Right ventricle myocardium superior (tissue), 1 donor: Measurements from ENCODE around the gene DDC. TPM values are rescaled to one million over a fixed set of nuclear protein-coding genes. Genes with fewer than 3 reads are reported as not detected.
"Not testable (repeated sequence)": the region's sequence is repeated elsewhere in the genome, so short reads cannot be mapped to it uniquely, and the experiment has no call there.

ENCODE experiments used
- ATAC-seq: fragments of 200-7000 bp; cut with Tn5 transposase; one replicate; pipeline ENCODE4 v1.9.1; 2020; ENCODE audit warnings: mild to moderate bottlenecking; ENCODE audit not compliant: poor library complexity
- DNase-seq: peaks from one replicate; pipeline ENCODE4 v3.0.0-alpha.2; 2020
- intact Hi-C: fragments of 100-400 bp; cut with DNase I; formaldehyde crosslinking; loops from one replicate; pipeline ENCODE4 v1.11.2; 2022
- total RNA-seq: library from RNA; stranded (reverse); fragmentation: NEBNext Ultra II Directional; extraction: Animal tissue kit (Norgen Biotek cat#: 25700); gene quantifications from one replicate; pipeline ENCODE4 v1.2.1, GENCODE V29; 2021
- donor health status: DM: no; HTN: yes; CAD: no; lungs with severe emphysema.

Gene DDC
- total RNA-seq, 1 donor from 2014 or later, result not detected

DNA sequence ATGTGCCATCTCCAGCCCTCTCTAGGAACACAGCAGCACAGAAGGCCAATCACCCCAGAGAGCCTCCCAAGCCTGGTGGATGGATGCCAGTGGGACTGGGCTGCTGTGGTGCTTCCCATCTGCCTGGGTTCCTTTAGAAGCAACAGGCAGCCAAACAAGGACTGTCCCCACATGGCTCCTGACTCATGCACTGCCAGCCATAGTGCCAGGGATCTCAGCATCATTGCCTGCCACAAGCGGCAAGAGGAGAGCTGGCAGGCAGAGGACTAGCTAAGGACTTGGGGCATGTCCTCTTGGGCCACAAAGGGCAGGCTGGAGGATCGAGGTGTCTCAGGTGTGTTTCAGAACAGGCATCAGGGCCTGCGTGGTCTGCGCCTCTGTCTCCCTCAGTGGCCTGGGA, 91.7 kb downstream of the DDC start:
- DNase-seq, result no peak
- ATAC-seq, result no peak
- intact Hi-C loops, result loop anchor here (10.0 kb wide), 1 partner anchor 591 kb away; no protein-coding TSS in a partner anchor

DNA sequence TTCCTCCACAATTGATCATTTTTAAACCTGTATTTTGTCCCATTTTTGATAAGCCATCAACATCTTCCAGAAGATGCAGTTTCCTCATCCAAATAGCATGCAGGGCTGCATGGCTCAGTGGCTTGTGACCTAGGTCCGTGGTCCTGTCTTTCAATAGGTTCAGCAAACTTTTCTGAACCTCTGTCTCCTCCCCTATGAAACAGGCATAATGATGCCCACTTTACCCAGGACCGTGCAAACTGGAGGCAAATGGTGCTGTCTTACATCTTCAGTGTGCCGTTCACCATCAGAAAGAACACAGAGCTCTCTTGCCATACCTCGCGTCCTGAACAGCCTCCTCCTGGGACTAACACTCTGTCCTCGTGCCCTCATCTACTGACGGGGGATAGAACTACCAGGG, 92.8 kb downstream of the DDC start:
- DNase-seq (no peak), ATAC-seq (no peak)
- intact Hi-C loops, result loop anchor here (10.0 kb wide), 1 partner anchor 592 kb away; no protein-coding TSS in a partner anchor

DNA sequence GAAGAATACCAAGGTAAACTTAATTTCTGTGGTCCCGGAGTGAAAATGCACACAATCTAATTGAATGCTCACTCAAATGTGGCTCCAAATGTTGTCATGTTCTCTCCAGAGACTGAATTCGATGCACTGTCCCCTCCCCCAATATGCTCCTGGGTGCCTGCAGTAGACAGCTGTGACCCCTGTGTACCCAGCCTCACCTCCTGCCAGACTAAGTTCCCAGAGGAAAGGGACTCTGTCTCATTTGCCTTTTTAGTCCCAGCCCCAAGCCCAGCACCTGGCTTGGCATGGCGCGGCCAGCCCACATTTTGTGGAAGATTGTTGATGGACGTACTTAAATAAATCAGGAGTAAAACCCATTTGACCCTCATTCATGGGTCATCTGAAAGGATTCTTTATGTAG, 93.2 kb downstream of the DDC start:
- ATAC-seq (no peak), DNase-seq (no peak)
- intact Hi-C loops, result loop anchor here (10.0 kb wide), 1 partner anchor 593 kb away; no protein-coding TSS in a partner anchor

DNA sequence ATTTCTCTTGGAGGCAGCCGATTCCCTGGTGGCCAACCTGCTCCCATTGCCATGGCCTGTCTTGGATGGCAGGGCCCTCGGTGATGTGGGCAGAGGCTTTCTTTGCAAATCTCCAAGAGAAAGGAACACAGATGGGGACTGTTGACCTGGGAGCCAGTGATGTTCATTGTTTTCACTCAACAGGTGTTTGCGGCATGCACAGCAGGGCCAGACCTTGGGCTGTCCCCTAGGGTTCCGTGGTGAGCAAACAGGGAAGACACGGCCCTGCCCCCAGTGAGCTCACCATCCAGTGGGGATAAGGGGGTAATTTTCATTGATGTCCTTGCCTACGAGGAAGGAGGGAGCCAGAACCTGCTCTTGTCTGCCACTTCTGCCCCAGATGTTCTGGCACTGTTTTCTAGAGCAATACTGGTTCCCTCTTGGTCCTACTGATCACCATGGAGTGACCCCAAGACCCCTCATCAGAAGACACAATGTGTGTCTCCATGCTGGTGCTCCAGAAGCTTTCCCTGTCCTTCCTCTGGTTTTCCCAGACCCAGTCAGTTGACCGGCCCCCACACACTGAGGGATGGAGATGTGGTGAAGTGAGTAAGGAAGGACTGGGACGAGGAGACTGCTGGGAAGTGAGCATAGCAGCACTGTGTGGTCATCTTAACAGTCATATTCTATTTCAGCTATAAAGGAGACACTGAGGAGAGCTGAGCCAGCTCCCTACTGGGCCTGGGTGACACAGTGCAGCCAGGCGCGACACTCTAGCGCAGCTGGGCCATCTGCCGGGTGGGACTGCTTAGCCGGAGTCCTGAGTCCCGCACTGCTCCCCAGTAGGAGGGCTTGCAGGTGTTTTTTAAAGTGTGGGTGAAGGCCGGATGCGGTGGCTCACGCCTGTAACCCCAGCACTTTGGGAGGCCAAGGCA, 94.7 kb downstream of the DDC start:
- no peak for DNase-seq
- ATAC-seq, result no peak
- intact Hi-C loops, result loop anchor here (10.0 kb wide), 1 partner anchor 594 kb away; no protein-coding TSS in a partner anchor

DNA sequence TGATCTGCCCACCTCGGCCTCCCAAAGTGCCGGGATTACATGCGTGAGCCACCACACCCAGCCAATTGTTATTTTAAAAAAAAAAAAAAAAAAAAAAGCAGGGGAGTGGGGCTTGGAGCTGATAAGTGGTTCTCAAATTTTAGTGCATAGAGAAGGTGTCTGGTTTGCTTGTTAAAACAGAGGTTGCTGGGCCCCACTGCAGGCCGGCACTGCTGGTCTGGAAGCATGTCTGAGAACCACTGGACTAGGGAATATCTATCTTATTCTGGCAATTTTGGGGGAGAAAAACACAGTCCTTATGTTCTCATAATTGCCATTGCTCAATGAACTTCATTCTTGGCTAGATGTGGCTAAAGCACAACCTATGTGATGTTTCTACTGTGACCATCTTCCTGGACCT, 96.0 kb downstream of the DDC start:
- no peak for ATAC-seq
- intact Hi-C loops, result loop anchor here (5.0 to 10.0 kb wide), 3 partner anchors 126 to 693 kb away; no protein-coding TSS in a partner anchor
- DNase-seq, result no peak

DNA sequence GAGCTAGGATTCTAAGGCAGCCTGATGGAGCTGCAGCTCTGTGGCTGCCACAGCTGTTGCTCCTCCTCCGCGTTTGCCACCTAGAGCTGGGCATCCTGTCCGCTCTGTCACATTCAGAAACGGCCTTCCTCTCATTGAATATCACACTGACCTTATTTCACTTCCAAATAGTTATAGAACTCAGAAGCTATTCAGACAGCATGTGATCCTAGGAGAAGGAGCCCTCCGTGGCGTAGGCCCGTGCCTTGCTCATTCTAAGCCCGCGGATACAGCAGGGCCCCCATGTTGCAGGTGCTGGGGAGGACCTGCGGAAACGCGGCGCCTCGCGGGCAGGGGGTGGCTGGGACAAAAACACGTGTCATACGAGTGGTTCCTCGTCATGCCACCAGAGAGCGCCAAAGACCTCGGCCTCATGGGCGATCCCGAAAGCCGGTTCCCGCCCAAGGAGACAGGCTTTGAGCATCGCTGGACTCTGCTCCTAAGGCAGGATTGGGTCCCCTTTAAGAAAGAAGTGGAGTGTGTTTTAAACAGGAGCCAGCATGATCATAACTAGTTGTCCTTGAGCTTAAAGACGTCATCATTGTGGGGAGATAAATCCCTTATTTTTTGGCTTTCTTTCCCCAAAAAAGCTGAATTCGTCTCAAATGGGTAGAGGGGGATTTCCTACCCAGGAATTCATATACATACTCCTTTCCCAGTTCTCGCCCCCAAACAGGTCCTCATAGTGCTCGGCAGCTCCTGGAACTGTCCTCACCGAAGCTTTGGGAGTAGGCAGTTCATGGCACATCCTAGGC, 97.2 kb downstream of the DDC start:
- intact Hi-C loops, result loop anchor here (5.0 to 10.0 kb wide), 3 partner anchors 127 to 694 kb away; no protein-coding TSS in a partner anchor
- DNase-seq (peak; percentile 88), ATAC-seq (peak; percentile 97)

DNA sequence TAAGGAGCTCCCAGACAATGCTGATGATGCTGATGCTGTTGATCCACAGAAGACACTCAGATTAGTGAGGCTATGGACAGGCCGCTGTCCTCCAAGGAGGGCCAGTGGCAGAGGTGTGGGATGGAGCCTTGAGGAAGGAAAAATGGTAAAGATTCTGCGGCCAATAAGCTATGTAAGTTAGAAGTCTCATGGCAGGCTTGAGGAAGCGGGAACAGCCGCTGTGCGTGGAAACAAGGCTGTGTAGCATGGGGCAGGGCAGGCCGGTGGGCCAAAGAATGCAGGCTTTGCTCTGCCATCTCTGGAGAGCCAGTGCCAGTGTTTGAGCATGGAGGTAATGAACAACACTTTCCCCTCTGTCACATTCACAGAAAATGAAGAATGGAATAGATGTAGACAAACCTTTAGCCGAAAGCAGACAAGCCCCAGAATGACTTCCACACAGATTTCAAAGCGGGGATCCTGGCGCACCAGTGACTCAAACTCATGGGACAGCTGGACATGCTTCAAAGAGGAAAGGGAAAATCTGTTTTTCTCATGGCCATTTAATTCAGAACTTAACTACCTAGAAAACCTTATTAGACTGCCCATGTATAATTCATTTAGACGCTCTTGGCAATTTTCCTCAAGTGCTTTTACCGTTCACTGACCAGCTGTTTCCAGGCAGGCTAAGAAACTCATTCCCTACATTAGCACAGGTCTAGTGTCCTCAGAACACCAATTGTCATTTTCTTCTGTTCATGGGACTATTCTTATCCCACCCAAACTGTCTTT, 98.2 kb downstream of the DDC start:
- ATAC-seq (no peak), DNase-seq (no peak)
- intact Hi-C loops, result loop anchor here (5.0 to 10.0 kb wide), 3 partner anchors 128 to 695 kb away; no protein-coding TSS in a partner anchor

DNA sequence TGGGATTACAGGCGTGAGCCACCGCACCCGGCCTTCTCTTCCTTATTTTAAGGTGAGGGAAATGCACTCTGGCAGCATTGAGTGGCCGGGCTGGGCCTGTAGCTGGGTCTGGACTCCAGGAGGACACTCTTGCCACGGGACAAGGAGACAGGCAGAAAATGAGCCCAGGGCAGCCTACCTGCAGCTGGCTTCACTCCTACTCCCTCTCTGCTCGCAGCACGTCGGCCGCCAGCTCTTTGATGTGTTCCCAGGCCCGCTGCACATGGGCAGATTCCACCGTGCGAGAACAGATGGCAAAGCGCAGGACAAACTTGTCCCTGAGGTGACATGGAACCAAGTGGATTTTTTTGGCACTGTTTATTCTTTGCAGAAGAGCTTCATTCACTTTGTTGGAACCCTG, 102.2 kb downstream of the DDC start:
- no peak for ATAC-seq
- no peak for DNase-seq
- intact Hi-C loops, result loop anchor here (10.0 kb wide), 1 partner anchor 132 kb away; no protein-coding TSS in a partner anchor

DNA sequence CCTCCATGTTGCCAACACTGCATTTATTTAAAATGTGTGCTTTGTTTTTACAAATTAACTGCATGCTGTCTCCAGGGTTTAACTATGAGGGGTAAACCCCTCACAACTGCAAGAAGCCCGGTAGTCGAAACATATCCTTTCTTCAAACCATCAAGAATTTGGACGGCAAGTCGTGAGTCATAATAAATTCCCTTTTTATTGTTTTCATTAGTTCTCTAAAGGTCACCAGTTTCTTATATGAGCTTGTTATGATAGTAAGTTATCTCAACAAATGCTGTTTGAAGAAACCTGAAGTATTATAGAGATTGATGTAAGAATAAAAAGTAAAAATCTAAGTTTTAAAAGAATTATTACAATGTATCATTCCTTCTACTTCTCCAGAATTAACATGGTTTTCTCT, 102.8 kb downstream of the DDC start:
- intact Hi-C loops, result loop anchor here (10.0 kb wide), 1 partner anchor 132 kb away; no protein-coding TSS in a partner anchor
- ATAC-seq (no peak), DNase-seq (no peak)

DNA sequence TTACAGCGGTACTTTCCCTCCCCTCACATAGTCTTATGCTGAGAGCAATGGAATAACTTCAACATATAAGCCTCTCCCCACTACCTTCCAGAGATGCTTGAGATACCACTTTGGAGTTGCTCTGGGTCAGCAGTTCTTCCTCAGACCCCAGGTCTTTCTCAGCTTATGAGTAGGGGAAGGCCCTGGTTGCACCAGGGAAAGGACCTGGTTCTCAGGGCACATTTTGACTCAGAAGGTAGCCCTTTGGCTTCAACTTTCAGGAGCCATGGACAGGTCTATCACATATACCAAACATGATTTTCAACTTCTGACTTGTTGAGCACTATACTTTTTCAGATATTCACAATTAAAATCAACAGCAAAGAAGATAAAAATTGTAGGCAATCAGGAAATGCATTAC, 103.5 kb downstream of the DDC start:
- no peak for DNase-seq
- intact Hi-C loops, result loop anchor here (10.0 kb wide), 1 partner anchor 133 kb away; no protein-coding TSS in a partner anchor
- no peak for ATAC-seq

DNA sequence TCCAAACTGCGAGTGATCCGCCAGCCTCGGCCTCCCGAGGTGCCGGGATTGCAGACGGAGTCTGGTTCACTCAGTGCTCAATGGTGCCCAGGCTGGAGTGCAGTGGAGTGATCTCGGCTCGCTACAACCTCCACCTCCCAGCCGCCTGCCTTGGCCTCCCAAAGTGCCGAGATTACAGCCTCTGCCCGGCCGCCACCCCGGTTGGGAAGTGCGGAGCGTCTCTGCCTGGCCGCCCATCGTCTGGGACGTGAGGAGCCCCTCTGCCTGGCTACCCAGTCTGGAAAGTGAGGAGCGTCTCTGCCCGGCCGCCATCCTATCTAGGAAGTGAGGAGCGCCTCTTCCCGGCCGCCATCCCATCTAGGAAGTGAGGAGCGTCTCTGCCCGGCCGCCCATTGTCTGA, 106.0 kb downstream of the DDC start:
- intact Hi-C loops, DNase-seq, ATAC-seq: not testable (repeated sequence)

DNA sequence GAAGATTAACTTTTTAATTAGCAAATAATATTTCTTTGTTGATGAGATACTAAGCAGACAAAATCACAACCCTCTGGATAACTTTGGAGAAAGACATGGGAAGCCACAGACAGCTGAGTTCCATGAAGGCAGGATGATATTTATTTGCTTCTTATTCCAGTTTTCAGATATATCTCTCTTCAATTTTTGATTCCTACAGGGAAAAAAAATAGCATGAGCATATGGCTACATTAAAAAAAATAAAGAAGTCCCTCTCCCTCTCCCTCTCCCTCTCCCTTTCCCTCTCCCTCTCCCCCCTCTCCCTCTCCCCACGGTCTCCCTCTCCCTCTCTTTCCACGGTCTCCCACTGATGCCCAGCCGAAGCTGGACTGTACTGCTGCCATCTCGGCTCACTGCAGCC, 106.6 kb downstream of the DDC start:
- ATAC-seq, DNase-seq, intact Hi-C loops: not testable (repeated sequence)

DNA sequence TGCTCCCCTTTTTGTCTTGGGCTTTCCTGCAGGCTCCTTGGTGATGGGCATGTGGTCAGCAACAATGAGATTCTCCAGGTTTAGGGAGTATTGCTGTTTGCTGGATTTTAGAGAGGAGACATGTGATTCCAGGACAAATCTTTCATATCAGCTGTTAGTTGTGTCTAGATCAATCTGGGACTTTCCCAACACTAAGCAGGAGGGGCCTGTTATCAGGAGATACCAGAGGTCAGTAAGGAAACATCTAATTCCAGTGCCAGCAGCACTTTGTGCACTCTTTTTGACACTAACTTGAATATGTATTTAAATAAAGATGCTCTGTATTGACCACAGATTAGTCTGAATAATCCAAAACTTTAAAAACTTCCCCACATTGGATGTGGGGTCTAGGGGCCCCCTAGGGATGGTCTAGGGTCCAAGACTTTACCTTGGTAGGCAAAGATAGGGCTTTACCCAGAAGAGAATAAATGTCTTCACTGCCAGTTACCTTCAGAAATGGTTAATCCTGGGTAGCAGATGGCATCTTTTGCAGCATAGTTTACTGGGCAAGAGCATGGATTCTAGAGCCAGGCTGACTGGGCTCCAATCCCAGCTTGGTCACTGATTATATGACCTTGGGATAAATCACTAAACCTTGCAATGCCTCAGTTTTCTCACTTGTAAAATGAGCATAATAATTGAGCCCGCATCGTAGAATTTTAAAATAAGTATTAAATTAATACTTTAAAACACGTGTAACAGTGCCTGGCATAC, 108.7 kb downstream of the DDC start:
- no peak for ATAC-seq
- intact Hi-C loops, result no loop called here

DNA sequence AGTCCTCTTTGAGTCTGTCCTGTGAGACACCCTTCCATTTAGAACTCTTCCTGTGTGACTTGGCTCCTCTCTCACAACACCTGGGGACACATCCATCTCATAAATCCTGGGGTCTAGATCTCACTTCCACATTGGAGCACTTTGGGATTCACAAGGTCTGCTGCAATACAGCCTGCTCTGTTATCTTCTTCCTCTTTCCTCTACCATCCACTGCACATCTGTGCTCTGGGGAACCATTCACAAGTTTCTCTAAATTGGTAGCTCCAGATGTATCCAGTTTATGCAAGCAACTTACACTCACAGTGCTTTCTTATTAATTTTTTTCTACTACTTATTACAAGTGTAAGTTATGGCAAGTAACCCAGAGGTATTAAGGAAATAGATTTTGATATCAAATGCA, 109.5 kb downstream of the DDC start:
- no peak for DNase-seq
- intact Hi-C loops, result no loop called here
- ATAC-seq, result no peak

More for the DNA sequence above, 108.7 kb downstream of the DDC start:
- DNase-seq, result no peak

DNA sequence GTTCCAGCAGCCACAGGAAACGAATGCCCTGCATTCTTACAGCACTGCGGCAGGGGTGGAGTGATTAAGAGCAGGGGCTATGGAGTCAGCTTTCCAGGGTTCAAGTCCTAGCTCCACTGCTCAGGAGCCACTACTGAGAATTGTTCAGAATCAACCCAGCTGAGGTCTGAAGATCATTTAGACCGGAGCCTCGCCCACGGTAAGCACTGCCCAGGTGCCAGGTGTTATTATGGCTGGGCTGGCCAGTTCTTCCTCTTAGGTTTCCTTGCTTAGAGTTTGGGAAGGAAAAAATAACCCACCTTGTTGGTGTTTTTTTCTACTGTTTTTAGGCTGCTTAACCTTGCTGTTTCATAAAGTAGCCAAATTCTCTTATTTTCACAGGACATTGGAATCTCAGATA, 110.2 kb downstream of the DDC start:
- ATAC-seq (no peak), DNase-seq (no peak)
- intact Hi-C loops, result no loop called here

DNA sequence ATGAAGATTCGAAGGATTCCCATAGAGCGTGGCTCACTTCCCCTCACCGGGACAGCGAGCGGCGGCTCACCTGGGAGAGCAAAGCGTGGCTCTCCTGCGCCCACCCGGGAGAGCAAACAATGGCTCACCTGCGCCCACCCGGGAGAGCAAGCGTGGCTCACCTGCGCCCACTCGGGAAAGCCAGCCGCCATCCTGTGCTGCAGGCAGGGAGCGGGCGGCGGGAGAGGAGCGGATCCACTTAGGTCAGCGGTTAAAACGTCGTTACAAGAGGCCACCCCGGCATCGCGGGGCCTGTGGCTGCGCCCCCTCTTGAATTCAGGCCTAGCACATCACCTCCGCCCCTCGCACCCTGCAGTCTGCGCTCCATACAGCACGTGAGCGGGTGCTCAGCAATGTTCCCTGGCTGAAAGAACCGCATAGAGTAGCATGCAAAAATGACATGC, 114.6 kb downstream of the DDC start:
- peak; percentile 51 for ATAC-seq

DNA sequence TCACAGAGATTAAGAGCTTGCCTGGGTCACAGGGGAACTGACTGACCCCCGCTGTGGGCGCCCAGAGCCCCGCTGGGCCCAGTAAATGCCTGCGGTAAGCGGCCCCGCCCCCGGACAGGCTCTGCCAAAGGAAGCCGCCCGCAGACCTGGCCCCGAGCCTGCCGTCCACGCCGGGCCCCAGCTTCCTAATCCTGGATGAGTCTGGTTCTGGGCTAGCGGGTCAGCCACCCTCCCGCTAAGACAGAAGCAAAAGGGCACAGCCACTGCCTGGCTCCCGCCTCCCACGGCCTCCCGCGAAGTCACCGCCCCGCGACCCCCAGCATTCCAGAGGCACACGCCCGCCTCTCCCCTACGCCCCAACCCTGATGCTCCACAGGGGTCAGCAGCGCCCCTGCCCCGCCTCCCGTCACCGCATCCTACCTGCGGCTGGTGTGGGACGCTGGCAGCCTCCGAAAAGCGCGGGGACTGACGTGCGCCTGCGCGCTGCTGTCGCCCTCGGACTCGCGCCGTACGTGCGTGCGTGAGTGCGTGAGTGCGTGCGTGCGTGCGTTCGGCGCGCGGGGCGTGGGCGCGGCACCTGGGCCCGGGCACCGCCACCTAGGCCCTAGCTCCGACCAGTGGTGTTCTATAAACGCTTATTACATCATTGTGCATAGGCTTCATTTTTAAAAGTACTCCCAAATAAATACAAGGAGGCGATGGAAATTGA, 115.2 kb downstream of the DDC start, which contains the start of gene FIGNL1:
Gene FIGNL1 (minus strand): TSS at position 470 of the 709 bp plus-strand sequence. CDS start 3,063 bp downstream, outside the sequence.
- peak; percentile 100 for ATAC-seq
- intact Hi-C loops, result no loop called here
- DNase-seq, result peak; percentile 91

More for the DNA sequence above, 114.6 kb downstream of the DDC start:
- DNase-seq, result peak; percentile 47
- intact Hi-C loops, result no loop called here
